Activated CD4-positive, alpha-beta memory T cell treated with anti-CD3 and anti-CD28 coated beads for 36 hours (primary cell): Measurements from ENCODE around the gene MAP7D3. TPM values are rescaled to one million over a fixed set of nuclear protein-coding genes. Genes with fewer than 3 reads are reported as not detected.
"Not testable (repeated sequence)": the region's sequence is repeated elsewhere in the genome, so short reads cannot be mapped to it uniquely, and the experiment has no call there.

Experiments
- CTCF ChIA-PET: fragments of 350-600 bp; sonication (Branson Sonifier 250); formaldehyde crosslinking; loops from one replicate; lab custom pipeline; 2021; ENCODE audit warnings: antibody characterized with exemption, inconsistent platforms; lab: Charles Lee
- POLR2A ChIA-PET: fragments of 350-600 bp; sonication (Branson Sonifier 250); formaldehyde crosslinking; loops from one replicate; lab custom pipeline; 2021; ENCODE audit warnings: antibody characterized with exemption; lab: Charles Lee
- DNase-seq: peaks from one replicate; pipeline ENCODE4 v3.0.0-alpha.2; 2020
- H3K27ac Mint-ChIP-seq: one replicate; pipeline ENCODE4 v1.8.0; 2021; ENCODE audit warnings: mixed read lengths
- H3K27me3 Mint-ChIP-seq: one replicate; pipeline ENCODE4 v1.8.0; 2021; ENCODE audit warnings: mixed read lengths
- H3K36me3 Mint-ChIP-seq: one replicate; pipeline ENCODE4 v1.8.0; 2021; ENCODE audit warnings: mixed read lengths
- H3K4me1 Mint-ChIP-seq: one replicate; pipeline ENCODE4 v1.8.0; 2021; ENCODE audit warnings: low read depth, mixed read lengths
- H3K4me3 Mint-ChIP-seq: one replicate; pipeline ENCODE4 v1.8.0; 2021; ENCODE audit warnings: mild to moderate bottlenecking, mixed read lengths
- H3K9me3 Mint-ChIP-seq: one replicate; pipeline ENCODE4 v1.8.0; 2021; ENCODE audit warnings: mixed read lengths
- intact Hi-C: fragments of 100-400 bp; cut with micrococcal nuclease; formaldehyde crosslinking; loops from one replicate; pipeline ENCODE4 v1.15.1; 2023
- total RNA-seq, 2 experiments: library from RNA; stranded (reverse); gene quantifications; one replicate each; pipeline ENCODE4 v1.2.3, GENCODE V29; 2021

Gene MAP7D3
- total RNA-seq, 2 experiments from 2014 or later, result 18.2 to 20.5 TPM

DNA sequence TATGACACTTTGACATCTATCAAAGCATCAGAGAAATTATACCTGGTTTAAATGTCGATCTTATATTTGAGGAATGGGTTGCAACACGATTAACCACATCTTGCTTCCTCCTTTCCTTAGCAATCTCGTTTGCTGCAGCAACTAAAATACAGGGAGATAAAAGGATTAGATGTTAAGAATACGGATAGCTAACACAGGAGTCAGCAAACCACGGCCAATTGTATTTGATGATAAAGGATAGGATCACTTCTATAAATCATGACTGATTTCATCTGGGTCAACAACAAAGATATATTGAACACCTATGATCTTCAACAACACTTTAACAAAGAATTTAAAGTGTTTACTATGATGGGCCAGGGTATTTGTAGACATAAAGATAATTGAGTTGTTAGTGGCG lies 5.0 kb downstream of the MAP7D3 start:
- Mint-ChIP-seq H3K36me3 (peaks cover 22% of the 10 kb centered on the region), H3K9me3 (no peaks in the 10 kb centered on the region), H3K4me3 (no peak overlapping the region), H3K27ac (no peak overlapping the region), H3K27me3 (no peaks in the 10 kb centered on the region), H3K4me1 (peaks cover 8% of the 10 kb centered on the region)
- ChIA-PET POLR2A (no interaction called here), CTCF (interaction anchor here (0.9 kb wide), 1 partner anchor 83 kb away, joined by 3 read pairs; no protein-coding TSS in a partner anchor)
- no peak for DNase-seq
- intact Hi-C loops, result no loop called here

DNA sequence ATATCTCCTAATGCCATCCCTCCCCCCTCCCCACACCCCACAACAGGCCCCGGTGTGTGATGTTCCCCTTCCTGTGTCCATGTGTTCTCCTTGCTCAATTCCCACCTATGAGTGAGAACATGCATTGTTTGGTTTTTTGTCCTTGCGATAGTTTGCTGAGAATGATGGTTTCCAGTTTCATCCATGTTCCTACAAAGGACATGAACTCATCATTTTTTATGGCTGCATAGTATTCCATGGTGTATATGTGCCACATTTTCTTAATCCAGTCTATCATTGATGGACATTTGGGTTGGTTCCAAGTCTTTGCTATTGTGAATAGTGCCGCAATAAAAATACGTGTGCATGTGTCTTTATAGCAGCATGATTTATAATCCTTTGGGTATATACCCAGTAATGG lies 13.4 kb downstream of the MAP7D3 start:
- peaks cover 26% of the 10 kb centered on the region for H3K36me3 Mint-ChIP-seq

DNA sequence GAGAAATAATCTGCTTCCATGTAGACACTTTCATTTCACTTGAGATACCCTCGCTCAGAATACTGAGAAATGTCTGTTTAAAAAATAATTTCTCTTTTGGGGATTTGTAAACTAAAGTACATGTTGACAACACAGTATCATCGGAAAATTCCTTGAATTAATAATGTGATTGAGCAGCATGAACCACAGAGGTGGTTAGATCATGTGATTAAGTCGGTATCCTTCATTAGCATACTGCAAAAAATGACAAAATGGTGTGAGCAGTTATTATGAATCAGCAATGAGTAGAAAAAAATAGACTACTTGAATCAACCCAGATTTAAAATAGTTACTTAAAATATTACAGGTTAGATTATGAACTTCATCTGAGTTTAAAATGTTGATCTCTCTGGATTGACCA lies 14.1 kb downstream of the MAP7D3 start:
- no peak overlapping the region for H3K27ac Mint-ChIP-seq

More for the DNA sequence above, 13.4 kb downstream of the MAP7D3 start:
- H3K27ac Mint-ChIP-seq, H3K4me1 Mint-ChIP-seq, POLR2A ChIA-PET, intact Hi-C loops, H3K9me3 Mint-ChIP-seq, CTCF ChIA-PET, H3K4me3 Mint-ChIP-seq, H3K27me3 Mint-ChIP-seq, DNase-seq: not testable (repeated sequence)

DNA sequence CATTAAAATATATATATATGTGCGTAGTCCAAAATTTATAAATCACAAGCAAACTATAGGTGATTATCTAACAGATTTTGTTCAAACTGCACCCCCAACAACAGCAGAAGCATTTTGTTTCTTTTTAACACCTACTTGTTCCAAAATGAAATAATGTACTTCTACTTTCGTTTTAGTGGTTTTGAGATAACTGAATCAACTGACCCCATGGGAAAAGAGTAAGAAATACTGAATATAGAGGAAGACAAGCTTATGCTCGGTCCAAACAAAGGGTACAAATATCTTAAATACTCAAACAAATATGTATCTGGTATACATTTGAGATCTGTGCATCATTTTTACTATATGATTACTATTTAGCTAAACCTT lies 22.4 kb downstream of the MAP7D3 start:
- Mint-ChIP-seq H3K4me3 (no peak overlapping the region), H3K4me1 (peaks cover 17% of the 10 kb centered on the region), H3K27me3 (no peaks in the 10 kb centered on the region), H3K27ac (no peak overlapping the region), H3K9me3 (no peaks in the 10 kb centered on the region), H3K36me3 (peaks cover 24% of the 10 kb centered on the region)
- POLR2A ChIA-PET, result no interaction called here
- no peak for DNase-seq
- intact Hi-C loops, result loop anchor here (1.0 to 10.0 kb wide), 3 partner anchors 21 to 486 kb away; no protein-coding TSS in a partner anchor
- CTCF ChIA-PET, result no interaction called here

More for the DNA sequence above, 14.1 kb downstream of the MAP7D3 start:
- Mint-ChIP-seq H3K4me1 (peaks cover 2% of the 10 kb centered on the region), H3K36me3 (peaks cover 22% of the 10 kb centered on the region), H3K4me3 (no peak overlapping the region), H3K9me3 (no peaks in the 10 kb centered on the region), H3K27me3 (no peaks in the 10 kb centered on the region)
- intact Hi-C loops, result no loop called here
- DNase-seq, result no peak
- POLR2A ChIA-PET, result no interaction called here
- CTCF ChIA-PET, result no interaction called here

DNA sequence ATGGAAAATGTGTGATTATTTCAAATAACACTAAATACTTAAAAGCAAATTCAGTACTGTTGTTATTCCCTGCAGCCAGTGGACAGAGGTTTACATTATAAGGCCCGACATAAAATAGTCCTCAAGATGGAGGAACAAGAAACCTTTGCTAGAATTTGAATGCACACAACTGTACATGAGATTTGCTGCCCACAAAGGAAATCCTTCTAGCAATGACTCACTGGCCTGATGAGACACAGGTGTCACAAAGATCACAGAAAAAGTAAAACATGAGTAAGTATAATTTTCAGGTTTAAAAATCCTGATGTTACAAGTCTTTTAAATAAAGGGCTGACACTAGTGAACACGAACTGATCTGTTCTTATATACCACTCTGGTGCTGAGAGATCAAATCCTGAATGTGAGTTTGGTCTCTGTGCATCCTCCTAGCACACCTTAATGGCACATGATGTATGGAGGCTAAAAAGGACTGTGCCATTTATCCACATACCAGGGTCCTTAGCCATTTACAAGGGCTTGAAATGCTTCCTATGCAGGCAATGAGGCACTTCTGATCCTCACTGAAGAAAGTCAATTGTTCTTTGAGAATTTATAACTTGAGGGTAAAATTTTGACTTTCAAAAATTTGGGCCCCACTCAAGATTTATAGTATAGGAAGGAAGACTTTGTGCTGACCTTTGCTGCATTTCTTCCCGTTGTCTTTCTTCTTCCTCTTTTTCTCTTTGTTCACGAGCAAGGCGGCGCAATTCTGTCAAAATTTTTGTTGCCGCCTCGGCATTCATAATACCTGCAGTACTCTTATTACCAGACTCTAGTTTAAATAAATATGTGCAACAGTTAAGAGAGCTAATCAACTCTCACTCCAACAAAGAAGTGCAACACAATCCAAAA lies 23.0 kb downstream of the MAP7D3 start:
- intact Hi-C loops, result loop anchor here (1.0 to 10.0 kb wide), 3 partner anchors 22 to 487 kb away; no protein-coding TSS in a partner anchor
- ChIA-PET CTCF (no interaction called here), POLR2A (no interaction called here)
- H3K36me3 Mint-ChIP-seq, result peaks cover 26% of the 10 kb centered on the region
- peaks cover 17% of the 10 kb centered on the region for H3K4me1 Mint-ChIP-seq
- peak overlapping the region; percentile 52 for H3K27ac Mint-ChIP-seq
- H3K27me3 Mint-ChIP-seq, result no peaks in the 10 kb centered on the region
- H3K4me3 Mint-ChIP-seq, result no peak overlapping the region
- peak; percentile 25 for DNase-seq
- no peaks in the 10 kb centered on the region for H3K9me3 Mint-ChIP-seq

DNA sequence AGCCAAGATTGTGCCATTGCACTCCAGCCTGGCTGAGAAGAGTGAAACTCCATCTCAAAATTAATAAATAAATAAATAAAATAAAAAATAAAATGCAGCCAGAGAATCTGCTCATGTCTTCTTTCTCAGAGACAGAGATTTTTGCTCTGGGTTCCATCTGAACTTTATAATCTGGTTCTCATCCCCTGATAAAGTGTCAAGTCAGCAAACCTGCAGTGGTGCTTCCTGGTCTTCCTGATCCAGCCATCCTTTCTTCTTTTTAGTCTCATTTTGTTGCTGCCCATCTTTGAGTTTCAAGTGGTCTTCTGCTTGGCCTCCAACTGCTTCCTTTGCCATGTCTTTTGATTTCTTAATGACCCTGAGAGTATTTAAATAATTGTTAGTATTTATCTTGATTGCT lies 24.1 kb downstream of the MAP7D3 start:
- intact Hi-C loops, result loop anchor here (10.0 kb wide), 1 partner anchor 488 kb away; no protein-coding TSS in a partner anchor
- Mint-ChIP-seq H3K27ac (no peak overlapping the region), H3K36me3 (peaks cover 31% of the 10 kb centered on the region)

DNA sequence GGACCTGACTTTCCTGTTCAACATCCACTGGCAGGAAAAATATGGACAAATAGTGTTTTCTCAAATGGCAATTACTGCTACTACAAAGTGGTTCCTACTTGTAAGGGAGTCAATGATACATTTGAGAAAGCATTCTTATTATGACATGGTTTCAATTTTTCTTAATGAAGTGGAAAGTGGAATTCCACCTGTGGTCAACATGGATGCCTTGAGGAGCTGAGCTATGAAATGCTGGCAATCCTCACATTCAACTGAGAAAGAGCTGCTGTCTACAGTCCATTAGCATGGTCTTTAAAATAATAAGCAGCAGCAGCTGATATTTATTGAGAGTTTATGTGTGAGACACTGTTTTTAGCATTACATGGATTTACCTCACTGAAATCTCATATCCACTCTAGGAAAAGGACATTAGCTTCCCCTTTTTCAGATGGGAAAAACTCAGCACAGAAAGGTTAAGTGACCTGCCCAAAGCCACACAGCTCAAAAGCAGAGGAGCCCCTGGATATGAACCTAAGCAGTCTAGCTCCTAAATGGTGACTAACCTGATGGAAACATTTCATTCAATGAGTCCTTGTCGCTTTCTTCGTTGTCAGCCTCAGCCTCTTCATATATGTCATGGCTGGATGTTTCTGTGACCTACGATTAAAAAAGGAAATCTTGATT lies 29.2 kb downstream of the MAP7D3 start:
- intact Hi-C loops, result loop anchor here (10.0 kb wide), 1 partner anchor 493 kb away; no protein-coding TSS in a partner anchor
- peaks cover 2% of the 10 kb centered on the region for H3K4me1 Mint-ChIP-seq
- H3K4me3 Mint-ChIP-seq, result no peak overlapping the region
- no peaks in the 10 kb centered on the region for H3K9me3 Mint-ChIP-seq
- CTCF ChIA-PET, result no interaction called here
- H3K27ac Mint-ChIP-seq, result no peak overlapping the region
- no peaks in the 10 kb centered on the region for H3K27me3 Mint-ChIP-seq
- POLR2A ChIA-PET, result no interaction called here
- DNase-seq, result no peak
- peaks cover 44% of the 10 kb centered on the region for H3K36me3 Mint-ChIP-seq

More for the DNA sequence above, 24.1 kb downstream of the MAP7D3 start:
- Mint-ChIP-seq H3K4me1 (peaks cover 17% of the 10 kb centered on the region), H3K27me3 (no peaks in the 10 kb centered on the region), H3K9me3 (no peaks in the 10 kb centered on the region), H3K4me3 (no peak overlapping the region)
- POLR2A ChIA-PET, result no interaction called here
- no peak for DNase-seq
- CTCF ChIA-PET, result no interaction called here

DNA sequence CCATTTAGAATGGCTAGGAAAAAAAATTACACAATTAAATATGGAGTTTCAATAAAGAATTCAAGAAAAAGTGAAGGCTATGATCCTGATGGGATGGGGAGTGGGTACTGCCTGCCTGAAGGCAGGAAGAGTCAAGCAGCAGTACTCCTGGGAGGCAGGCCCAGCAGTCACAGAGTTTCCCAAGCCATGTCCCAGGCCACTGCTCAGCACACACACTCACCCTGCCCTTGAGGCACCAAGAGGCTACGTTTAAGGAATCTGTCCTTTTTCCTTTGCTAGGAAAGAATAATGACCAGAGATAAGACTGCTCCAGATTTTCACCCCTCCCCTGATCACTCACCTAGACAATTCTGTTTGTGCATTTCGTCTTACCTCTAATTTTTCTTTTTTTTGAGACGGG lies 30.2 kb downstream of the MAP7D3 start:
- H3K27ac Mint-ChIP-seq, result no peak overlapping the region

DNA sequence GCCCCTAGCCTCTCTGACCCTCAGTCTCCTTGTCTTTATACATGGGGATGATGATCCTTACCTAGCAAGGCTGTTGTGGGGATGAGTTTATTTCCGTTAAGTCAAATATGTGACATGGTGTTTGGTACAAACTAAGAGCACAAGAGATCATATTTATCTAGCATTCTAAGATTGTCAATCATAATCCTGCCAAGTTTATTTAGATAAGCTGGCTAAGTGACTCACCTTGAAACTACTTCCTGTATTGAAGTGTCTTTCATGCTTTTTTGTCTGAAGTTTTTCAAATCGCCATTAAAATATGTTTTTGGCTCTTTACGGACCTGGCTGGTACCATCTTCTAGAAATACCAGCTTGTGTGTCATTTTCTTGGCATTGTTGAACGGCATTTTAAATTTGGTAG lies 30.7 kb downstream of the MAP7D3 start:
- ChIA-PET CTCF (no interaction called here), POLR2A (no interaction called here)
- H3K27me3 Mint-ChIP-seq, result no peaks in the 10 kb centered on the region
- H3K27ac Mint-ChIP-seq, result no peak overlapping the region
- DNase-seq, result no peak
- no peak overlapping the region for H3K4me3 Mint-ChIP-seq
- H3K9me3 Mint-ChIP-seq, result no peaks in the 10 kb centered on the region
- peaks cover 2% of the 10 kb centered on the region for H3K4me1 Mint-ChIP-seq
- H3K36me3 Mint-ChIP-seq, result peaks cover 35% of the 10 kb centered on the region
- intact Hi-C loops, result loop anchor here (10.0 kb wide), 1 partner anchor 494 kb away; no protein-coding TSS in a partner anchor

More for the DNA sequence above, 30.2 kb downstream of the MAP7D3 start:
- no peak for DNase-seq
- H3K36me3 Mint-ChIP-seq, result peaks cover 39% of the 10 kb centered on the region
- H3K27me3 Mint-ChIP-seq, result no peaks in the 10 kb centered on the region
- POLR2A ChIA-PET, result no interaction called here
- CTCF ChIA-PET, result no interaction called here
- peaks cover 2% of the 10 kb centered on the region for H3K4me1 Mint-ChIP-seq
- intact Hi-C loops, result loop anchor here (10.0 kb wide), 1 partner anchor 494 kb away; no protein-coding TSS in a partner anchor
- no peaks in the 10 kb centered on the region for H3K9me3 Mint-ChIP-seq
- H3K4me3 Mint-ChIP-seq, result no peak overlapping the region

DNA sequence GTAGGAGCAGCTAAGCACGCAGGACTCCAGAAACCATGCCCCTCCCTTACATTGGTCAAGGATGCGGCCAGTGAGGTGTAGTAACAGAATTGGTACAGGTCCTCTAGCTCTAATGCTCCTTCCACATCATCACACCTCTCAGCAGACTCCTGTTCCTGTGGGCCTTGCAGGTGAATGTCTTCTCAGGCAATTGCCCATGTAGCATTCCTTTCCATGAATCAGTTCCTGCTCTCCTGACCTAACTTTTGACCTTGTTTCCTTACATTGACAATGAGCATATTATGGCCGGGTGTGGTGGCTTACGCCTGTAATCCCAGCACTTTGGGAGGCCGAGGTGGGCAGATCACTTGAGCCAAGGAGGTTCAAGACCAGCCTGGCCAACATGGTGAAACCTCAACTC lies 31.3 kb downstream of the MAP7D3 start:
- peaks cover 2% of the 10 kb centered on the region for H3K4me1 Mint-ChIP-seq
- ChIA-PET CTCF (no interaction called here), POLR2A (no interaction called here)
- no peaks in the 10 kb centered on the region for H3K9me3 Mint-ChIP-seq
- H3K27me3 Mint-ChIP-seq, result no peaks in the 10 kb centered on the region
- no peak for DNase-seq
- H3K27ac Mint-ChIP-seq, result no peak overlapping the region
- H3K4me3 Mint-ChIP-seq, result no peak overlapping the region
- intact Hi-C loops, result loop anchor here (10.0 kb wide), 1 partner anchor 495 kb away; no protein-coding TSS in a partner anchor
- H3K36me3 Mint-ChIP-seq, result peaks cover 30% of the 10 kb centered on the region

DNA sequence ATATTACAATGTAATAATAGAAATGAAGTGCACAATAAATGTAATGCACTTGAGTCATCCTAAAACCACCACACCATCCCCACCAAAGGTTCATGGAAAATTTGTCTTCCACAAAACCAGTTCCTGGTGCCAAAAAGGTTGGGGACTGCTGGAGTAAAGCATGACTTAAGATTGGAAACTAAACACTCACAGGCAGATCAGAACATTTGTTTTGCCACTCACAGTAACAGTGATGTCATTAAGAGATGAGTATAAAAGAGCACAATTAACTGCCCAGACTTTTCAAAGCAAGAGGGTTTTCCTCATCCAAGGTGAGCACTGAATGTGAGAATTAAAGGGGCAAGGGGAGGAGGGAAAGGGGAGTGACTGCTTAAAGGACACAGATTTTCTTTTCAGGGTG lies 35.6 kb downstream of the MAP7D3 start:
- Mint-ChIP-seq H3K27ac (no peak overlapping the region), H3K36me3 (peaks cover 10% of the 10 kb centered on the region), H3K4me1 (peaks cover 2% of the 10 kb centered on the region), H3K9me3 (no peaks in the 10 kb centered on the region), H3K27me3 (no peaks in the 10 kb centered on the region), H3K4me3 (no peak overlapping the region)
- ChIA-PET POLR2A (no interaction called here), CTCF (no interaction called here)
- DNase-seq, result no peak
- intact Hi-C loops, result no loop called here

DNA sequence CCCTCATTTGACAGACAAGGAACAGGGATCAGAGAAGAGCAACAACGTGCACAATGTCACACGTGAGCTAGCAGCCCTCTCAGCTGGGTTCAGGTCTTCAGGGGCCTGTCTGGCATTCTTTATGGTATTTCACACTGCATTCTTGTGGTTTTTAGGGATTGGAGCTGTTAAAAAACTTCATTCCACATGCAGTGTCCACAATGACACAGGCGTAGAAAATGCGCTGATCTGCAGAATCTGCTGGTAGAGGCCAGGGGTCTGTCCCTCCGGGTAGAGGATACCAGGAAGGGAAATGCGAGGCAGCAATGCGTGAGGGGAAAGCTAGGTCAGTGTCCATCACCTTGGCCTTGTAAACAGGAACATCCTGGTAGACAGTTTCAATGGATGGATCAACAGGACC lies 36.6 kb downstream of the MAP7D3 start:
- intact Hi-C loops, result no loop called here
- H3K27ac Mint-ChIP-seq, result no peak overlapping the region
- peaks cover 2% of the 10 kb centered on the region for H3K4me1 Mint-ChIP-seq
- peaks cover 8% of the 10 kb centered on the region for H3K36me3 Mint-ChIP-seq
- ChIA-PET CTCF (no interaction called here), POLR2A (no interaction called here)
- H3K4me3 Mint-ChIP-seq, result no peak overlapping the region
- H3K9me3 Mint-ChIP-seq, result no peaks in the 10 kb centered on the region
- DNase-seq, result no peak
- no peaks in the 10 kb centered on the region for H3K27me3 Mint-ChIP-seq
